Mesenchymal stem cell (in vitro differentiated cells and primary cell): Measurements from ENCODE around the gene ADGRG1.
A peak's percentile ranks its signal among the peaks of the same experiment; 100 is the strongest.

Experiments used
- DNase-seq: peaks from one replicate; pipeline ENCODE4 v3.0.0-alpha.2; 2013
- H2AFZ ChIP-seq: one replicate; pipeline ENCODE4 v1.6.1; 2013; ENCODE audit warnings: low read depth, mild to moderate bottlenecking, control low read depth, inconsistent platforms, low read length, moderate library complexity
- H2AK5ac ChIP-seq: 2 replicates; pipeline ENCODE4 v1.6.1; 2013; ENCODE audit warnings: low read length, moderate library complexity, mild to moderate bottlenecking, inconsistent platforms; ENCODE audit not compliant: severe bottlenecking
- H2BK120ac ChIP-seq: one replicate; pipeline ENCODE4 v1.6.1; 2013; ENCODE audit warnings: low read depth, mild to moderate bottlenecking, inconsistent platforms, low read length, moderate library complexity
- H2BK12ac ChIP-seq, 2 experiments: one replicate each; pipeline ENCODE4 v1.6.1; 2013; ENCODE audit warnings: inconsistent platforms in 2 of 2, low read length in 2 of 2, mild to moderate bottlenecking in 2 of 2, moderate library complexity in 2 of 2, control low read depth in 1 of 2
- H2BK15ac ChIP-seq: one replicate; pipeline ENCODE4 v1.6.1; 2013; ENCODE audit warnings: mild to moderate bottlenecking, low read depth, inconsistent platforms; ENCODE audit not compliant: poor library complexity, severe bottlenecking
- H2BK5ac ChIP-seq: 2 replicates; pipeline ENCODE4 v1.6.1; 2013; ENCODE audit warnings: low read depth, mild to moderate bottlenecking, low read length, control low read depth, inconsistent platforms; ENCODE audit not compliant: poor library complexity, severe bottlenecking
- H3K14ac ChIP-seq, 2 experiments: one replicate each; pipeline ENCODE4 v1.6.1; 2013; ENCODE audit warnings: inconsistent platforms in 2 of 2, low read length in 2 of 2, control low read depth in 1 of 2, mild to moderate bottlenecking in 1 of 2, moderate library complexity in 1 of 2
- H3K18ac ChIP-seq, 2 experiments: one replicate each; pipeline ENCODE4 v1.6.1; 2013; ENCODE audit warnings: inconsistent platforms in 2 of 2, low read length in 2 of 2, control low read depth in 1 of 2, low read depth in 1 of 2, mild to moderate bottlenecking in 1 of 2
- H3K23ac ChIP-seq, 2 experiments: one replicate each; pipeline ENCODE4 v1.6.1; 2013; ENCODE audit warnings: inconsistent platforms in 2 of 2, low read length in 2 of 2, mild to moderate bottlenecking in 2 of 2, moderate library complexity in 2 of 2, control low read depth in 1 of 2
- H3K27ac ChIP-seq: 2 replicates; pipeline ENCODE4 v1.5.1; 2013; ENCODE audit warnings: mild to moderate bottlenecking, moderate library complexity, low read length, control low read depth, inconsistent platforms; ENCODE audit not compliant: poor library complexity, severe bottlenecking
- H3K27me3 ChIP-seq, 2 experiments: 2 replicates each; pipeline versions ENCODE4 v1.6.1 to v1.7.0; 2013; ENCODE audit warnings: low read length in 2 of 2, mild to moderate bottlenecking in 2 of 2, moderate library complexity in 2 of 2, control low read depth in 1 of 2, inconsistent platforms in 1 of 2; ENCODE audit not compliant: control insufficient read depth in 1 of 2, insufficient read depth in 1 of 2
- H3K36me3 ChIP-seq, 2 experiments: 2 replicates each; pipeline versions ENCODE4 v1.6.1 to v1.7.0; 2013; ENCODE audit warnings: low read length in 2 of 2, control low read depth in 1 of 2, inconsistent platforms in 1 of 2, low read depth in 1 of 2, mild to moderate bottlenecking in 1 of 2; ENCODE audit not compliant: insufficient read depth in 2 of 2, control insufficient read depth in 1 of 2
- H3K4ac ChIP-seq, 2 experiments: one replicate each; pipeline ENCODE4 v1.6.1; 2013; ENCODE audit warnings: inconsistent platforms in 2 of 2, low read length in 2 of 2, mild to moderate bottlenecking in 2 of 2, moderate library complexity in 2 of 2, control low read depth in 1 of 2, low read depth in 1 of 2
- H3K4me1 ChIP-seq: 2 replicates; pipeline ENCODE4 v1.6.1; 2013; ENCODE audit warnings: low read depth, low read length, control low read depth; ENCODE audit not compliant: control insufficient read depth, insufficient read depth
- H3K4me2 ChIP-seq: 2 replicates; pipeline ENCODE4 v1.6.1; 2013; ENCODE audit warnings: low read length, mild to moderate bottlenecking, inconsistent platforms; ENCODE audit not compliant: poor library complexity, severe bottlenecking
- H3K4me3 ChIP-seq, 2 experiments: 2 replicates each; pipeline versions ENCODE4 v1.5.1 to v1.7.0; 2013; ENCODE audit warnings: low read length in 2 of 2, mild to moderate bottlenecking in 2 of 2, control low read depth in 1 of 2, low read depth in 1 of 2; ENCODE audit not compliant: insufficient read depth in 1 of 2
- H3K79me1 ChIP-seq: replicated peaks from 2 replicates; pipeline ENCODE4 v1.6.1; 2013; ENCODE audit warnings: mild to moderate bottlenecking, control low read depth, low read length, inconsistent platforms; ENCODE audit not compliant: poor library complexity, severe bottlenecking
- H3K9ac ChIP-seq: 2 replicates; pipeline ENCODE4 v1.7.0; 2013; ENCODE audit warnings: mild to moderate bottlenecking, low read length, moderate library complexity
- H3K9me3 ChIP-seq: 2 replicates; pipeline ENCODE4 v1.7.0; 2013; ENCODE audit warnings: mild to moderate bottlenecking, low read length; ENCODE audit not compliant: control insufficient read depth
- H4K8ac ChIP-seq: one replicate; pipeline ENCODE4 v1.6.1; 2013; ENCODE audit warnings: inconsistent platforms, mild to moderate bottlenecking, low read length, moderate library complexity
- H4K91ac ChIP-seq: one replicate; pipeline ENCODE4 v1.6.1; 2013; ENCODE audit warnings: mild to moderate bottlenecking, low read length, inconsistent platforms
- WGBS: methylation state at CpG from one replicate; pipeline ENCODE4 v1.1.7; 2013; ENCODE audit warnings: mixed read lengths; 5-methylcytosine and 5-hydroxymethylcytosine counted together

The ADGRG1 gene

DNA sequence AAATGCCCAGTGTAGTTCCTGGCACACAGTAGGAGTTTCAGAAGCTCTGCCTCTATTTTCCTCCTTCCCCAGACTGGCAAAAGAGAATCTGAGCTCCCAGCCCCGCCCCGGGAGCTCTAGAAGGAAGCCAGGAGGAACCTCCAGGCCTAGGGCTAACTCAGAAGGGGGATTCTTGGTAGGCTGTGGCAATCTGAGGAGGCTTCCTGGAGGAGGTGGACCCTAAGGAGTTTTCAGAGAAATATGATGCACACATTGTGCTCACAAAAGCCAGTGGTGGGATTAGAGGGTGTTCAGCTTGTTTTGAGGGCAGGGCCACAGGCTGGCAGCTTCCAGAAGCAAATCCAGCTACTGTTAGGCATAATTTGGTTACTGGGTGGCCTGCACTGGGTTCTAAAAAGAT, 10.0 kb downstream of the ADGRG1 start:
- Histone ChIP-seq H3K18ac (no peak overlapping the region), H4K91ac (no peak overlapping the region), H3K9ac (no peak overlapping the region), H3K4ac (no peak overlapping the region), H3K27me3 (no peaks in the 10 kb centered on the region), H3K79me1 (peaks cover 28% of the 10 kb centered on the region), H3K14ac (no peak overlapping the region), H2AK5ac (no peak overlapping the region), H2BK12ac (no peak overlapping the region), H3K4me1 (peaks cover 41% of the 10 kb centered on the region), H2BK5ac (no peak overlapping the region), H2BK15ac (no peak overlapping the region), H3K9me3 (no peaks in the 10 kb centered on the region), H3K23ac (no peak overlapping the region), H3K4me3 (no peak overlapping the region), H3K27ac (no peak overlapping the region), H2AFZ (no peak overlapping the region), H3K4me2 (no peak overlapping the region), H3K36me3 (peaks cover 0 to 50% of the 10 kb centered on the region in 2 experiments), H4K8ac (no peak overlapping the region), H2BK120ac (no peak overlapping the region)
- no peak for DNase-seq
- WGBS: 96% methylated on average over 2 of the region's 2 CpGs

DNA sequence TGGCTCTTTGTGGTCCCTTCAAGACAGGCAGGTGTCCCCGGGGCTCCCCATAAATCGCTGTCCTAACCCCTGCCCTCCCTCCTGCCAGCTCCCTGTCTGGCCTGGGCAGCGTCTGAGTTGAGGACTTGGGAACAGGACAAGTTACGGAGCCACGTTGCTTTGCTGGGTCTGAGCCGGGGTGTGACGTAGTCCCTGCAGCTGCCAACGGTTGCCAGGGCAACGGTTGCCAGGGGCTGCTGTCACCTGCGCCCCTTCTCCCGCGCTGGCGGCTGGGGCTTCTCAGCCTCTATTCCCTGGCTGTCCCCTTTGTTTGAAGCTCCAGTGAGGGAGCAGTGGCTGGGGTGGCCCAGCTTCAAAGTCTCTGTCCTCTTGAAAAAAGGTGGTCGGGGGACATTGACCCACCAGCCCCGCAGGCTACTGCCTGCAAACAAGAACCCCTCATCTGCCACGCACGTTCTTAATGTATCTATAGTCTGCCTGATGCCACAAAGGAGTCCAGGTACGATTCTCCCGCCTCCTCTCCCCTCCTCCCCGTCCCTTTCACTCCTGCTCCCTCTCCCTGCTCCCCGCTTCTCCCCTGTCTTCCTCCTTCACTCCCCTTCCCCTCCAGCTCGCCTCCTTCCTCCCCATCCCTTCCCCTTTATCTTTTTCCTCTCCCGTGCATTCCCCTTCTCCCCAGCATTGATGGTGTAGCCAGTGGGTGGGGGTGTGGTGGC, 10.9 kb downstream of the ADGRG1 start:
- peak overlapping the region; percentile 24 for H3K9ac ChIP-seq
- H3K9me3 ChIP-seq: no peaks in the 10 kb centered on the region
- H3K14ac ChIP-seq: peak overlapping the region in 1 of 2 experiments; percentile 55
- no peak overlapping the region for H4K91ac ChIP-seq
- H3K79me1 ChIP-seq: peaks cover 28% of the 10 kb centered on the region
- H2AFZ ChIP-seq: no peak overlapping the region
- no peak overlapping the region for H2AK5ac ChIP-seq
- no peak overlapping the region for H3K4me2 ChIP-seq
- no peaks in the 10 kb centered on the region for H3K27me3 ChIP-seq
- DNase-seq: peak; percentile 35
- no peak overlapping the region for H2BK15ac ChIP-seq
- no peak overlapping the region for H2BK120ac ChIP-seq
- peaks cover 2 to 55% of the 10 kb centered on the region in 2 experiments for H3K36me3 ChIP-seq
- no peak overlapping the region for H3K23ac ChIP-seq
- 42% methylated on average over 19 of the region's 23 CpGs for WGBS
- no peak overlapping the region for H3K4ac ChIP-seq
- H3K18ac ChIP-seq: no peak overlapping the region
- H3K4me1 ChIP-seq: peaks cover 42% of the 10 kb centered on the region
- H3K27ac ChIP-seq: no peak overlapping the region
- H4K8ac ChIP-seq: no peak overlapping the region
- H2BK12ac ChIP-seq: no peak overlapping the region
- H2BK5ac ChIP-seq: no peak overlapping the region
- H3K4me3 ChIP-seq: no peak overlapping the region

DNA sequence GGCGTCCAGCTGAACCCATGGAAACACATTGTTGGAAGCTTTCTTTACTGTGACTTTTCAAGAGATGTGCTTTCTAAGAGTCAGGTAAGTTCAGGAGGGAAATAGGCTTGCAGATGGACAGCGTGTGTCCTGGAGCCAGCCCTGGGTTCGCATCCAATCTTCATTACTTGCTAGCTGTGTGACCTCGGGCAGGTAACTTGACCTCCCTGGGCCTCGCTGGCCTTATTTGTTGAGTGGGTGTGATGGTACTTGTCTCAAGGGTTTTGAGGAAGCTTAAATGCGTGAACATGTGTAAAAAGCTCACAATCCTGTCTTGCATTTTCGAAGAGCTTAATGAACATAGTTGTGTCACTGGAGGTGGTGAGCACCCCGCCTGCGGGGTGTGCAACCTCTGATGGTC, 11.8 kb downstream of the ADGRG1 start:
- no peaks in the 10 kb centered on the region for H3K9me3 ChIP-seq
- H3K27ac ChIP-seq: no peak overlapping the region
- H3K4me3 ChIP-seq: no peak overlapping the region
- no peak overlapping the region for H4K8ac ChIP-seq
- no peak overlapping the region for H3K9ac ChIP-seq
- WGBS: 96% methylated on average over 9 of the region's 9 CpGs
- H3K4ac ChIP-seq: no peak overlapping the region
- H3K4me1 ChIP-seq: peaks cover 42% of the 10 kb centered on the region
- no peak overlapping the region for H4K91ac ChIP-seq
- no peak overlapping the region for H2BK5ac ChIP-seq
- no peak overlapping the region for H2BK12ac ChIP-seq
- H3K36me3 ChIP-seq: peaks cover 4 to 62% of the 10 kb centered on the region in 2 experiments
- H3K79me1 ChIP-seq: peaks cover 26% of the 10 kb centered on the region
- H2BK120ac ChIP-seq: no peak overlapping the region
- no peak overlapping the region for H2BK15ac ChIP-seq
- DNase-seq: no peak
- H3K18ac ChIP-seq: no peak overlapping the region
- no peak overlapping the region for H2AFZ ChIP-seq
- H3K23ac ChIP-seq: no peak overlapping the region
- H3K27me3 ChIP-seq: no peaks in the 10 kb centered on the region
- no peak overlapping the region for H3K14ac ChIP-seq
- no peak overlapping the region for H3K4me2 ChIP-seq
- H2AK5ac ChIP-seq: no peak overlapping the region

DNA sequence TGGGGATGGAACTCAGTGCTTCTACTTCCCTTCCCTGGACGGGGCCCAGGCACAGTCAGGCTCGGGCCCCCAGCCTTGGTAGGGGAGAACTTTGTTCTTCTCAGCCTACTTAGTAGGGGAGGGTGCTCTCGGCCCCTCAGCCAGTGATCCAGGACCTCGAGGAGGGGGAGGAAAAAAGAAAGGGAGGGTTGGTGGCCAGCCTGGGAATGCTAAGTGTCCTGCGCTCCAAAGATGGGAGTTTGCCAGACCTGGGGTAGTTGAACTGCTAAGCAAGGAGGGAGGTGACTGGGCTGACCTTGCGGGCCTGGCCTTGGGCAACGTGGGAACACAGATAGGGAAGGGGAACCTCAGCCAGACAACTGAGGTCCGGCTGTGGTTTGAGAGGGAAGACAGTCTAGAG, 12.2 kb downstream of the ADGRG1 start:
- Histone ChIP-seq H3K79me1 (peaks cover 28% of the 10 kb centered on the region), H3K36me3 (peaks cover 4 to 62% of the 10 kb centered on the region in 2 experiments), H3K4me3 (no peak overlapping the region), H2BK15ac (no peak overlapping the region), H3K14ac (no peak overlapping the region), H4K8ac (no peak overlapping the region), H2AFZ (no peak overlapping the region), H2BK120ac (no peak overlapping the region), H3K18ac (no peak overlapping the region), H3K27me3 (no peaks in the 10 kb centered on the region), H2BK5ac (no peak overlapping the region), H3K23ac (no peak overlapping the region), H3K4me1 (peaks cover 43% of the 10 kb centered on the region), H2BK12ac (no peak overlapping the region), H3K9ac (no peak overlapping the region), H2AK5ac (no peak overlapping the region), H3K4me2 (no peak overlapping the region), H4K91ac (no peak overlapping the region), H3K4ac (no peak overlapping the region), H3K9me3 (no peaks in the 10 kb centered on the region), H3K27ac (no peak overlapping the region)
- 85% methylated on average over 8 of the region's 8 CpGs for WGBS
- DNase-seq: no peak
